Transverse colon (tissue), 4 donors: ENCODE data around the gene MMP27. TPM values are rescaled to one million over a fixed set of nuclear protein-coding genes. Genes with fewer than 3 reads are reported as not detected.

Experiments
- DNase-seq: peaks from one replicate; pipeline ENCODE4 v3.0.0-alpha.2; 2019
- H3K27ac ChIP-seq, 4 donors: fragments of 200-600 bp; sonication (generic); 2 replicates each; pipeline ENCODE4 v1.5.1; 2016 to 2018; ENCODE audit warnings: inconsistent platforms in 4 of 4
- H3K27me3 ChIP-seq: fragments of 200-600 bp; sonication (generic); 2 replicates; pipeline ENCODE4 v1.5.1; 2017; ENCODE audit warnings: inconsistent platforms
- H3K36me3 ChIP-seq, 4 donors: fragments of 200-600 bp; sonication (generic); 2 replicates each; pipeline ENCODE4 v1.5.1; 2017 to 2019; ENCODE audit warnings: inconsistent platforms in 4 of 4
- H3K4me1 ChIP-seq, 4 donors: fragments of 200-600 bp; sonication (generic); 2 replicates each; pipeline ENCODE4 v1.5.1; 2017 to 2020; ENCODE audit warnings: inconsistent platforms in 4 of 4
- H3K4me3 ChIP-seq, 4 donors: fragments of 200-600 bp; sonication (generic); 1 replicate in 1 of 4; 2 replicates in 3 of 4; pipeline versions ENCODE4 v1.5.1 to v1.6.1; 2017 to 2019; ENCODE audit warnings: inconsistent platforms in 4 of 4
- H3K9me3 ChIP-seq, 2 donors: fragments of 200-600 bp; sonication (generic); 2 replicates each; pipeline ENCODE4 v1.5.1; 2017 to 2019; ENCODE audit warnings: inconsistent platforms in 2 of 2
- EP300 ChIP-seq: sonication (generic); formaldehyde crosslinking; IDR thresholded peaks from one replicate; pipeline ENCODE4 v1.6.1; 2017; ENCODE audit warnings: antibody characterized with exemption, low read depth
- POLR2A ChIP-seq: fragments of 450-650 bp; IDR thresholded peaks from one replicate; pipeline ENCODE4 v1.6.1; 2016; ENCODE audit warnings: antibody characterized with exemption, mild to moderate bottlenecking, moderate library complexity
- POLR2AphosphoS5 ChIP-seq, 3 donors: sonication (generic); formaldehyde crosslinking; IDR thresholded peaks; one replicate each; pipeline ENCODE4 v1.6.1; 2016; ENCODE audit warnings: antibody characterized with exemption in 3 of 3
- WGBS, 2 donors: methylation state at CpG; one replicate each; pipeline ENCODE4 v1.1.5; 2018; ENCODE audit warnings: low coverage in 1 of 2; 5-methylcytosine and 5-hydroxymethylcytosine counted together
- in situ Hi-C, 4 donors: fragments of 200-750 bp; cut with MboI; loops; one replicate each; pipeline versions ENCODE4 v1.15.0 to v1.15.1; 2017; ENCODE audit warnings: low sequenced_read_pairs in 3 of 4, low pct_ligation_motif_present in 1 of 4, low pct_unique_long_range_greater_than_20kb in 1 of 4
- intact Hi-C: fragments of 100-400 bp; cut with DNase I; formaldehyde crosslinking; loops from one replicate; pipeline ENCODE4 v1.15.1; 2023; ENCODE audit warnings: low total_unique reads
- total RNA-seq, 4 donors: library from RNA; depleted of rRNA; stranded (reverse); fragments of >200 nt; gene quantifications; one replicate each; pipeline ENCODE4 v1.1.0, GENCODE V29; 2016
- TF ChIP-seq, protein P1 (sequence below), 5 experiments: fragments of 200-600 bp in 3 of 5; fragments of 450-650 bp in 2 of 5; sonication (generic) in 3 of 5; IDR thresholded peaks; 1 replicate in 2 of 5; 2 replicates in 3 of 5; pipeline ENCODE4 v1.5.1; 2016 to 2017; ENCODE audit warnings: antibody characterized with exemption in 5 of 5, inconsistent platforms in 3 of 5, mild to moderate bottlenecking in 2 of 5, moderate library complexity in 1 of 5

MMP27 gene
- total RNA-seq, 4 donors from 2014 or later, result 0.27 TPM; not detected in 3

DNA sequence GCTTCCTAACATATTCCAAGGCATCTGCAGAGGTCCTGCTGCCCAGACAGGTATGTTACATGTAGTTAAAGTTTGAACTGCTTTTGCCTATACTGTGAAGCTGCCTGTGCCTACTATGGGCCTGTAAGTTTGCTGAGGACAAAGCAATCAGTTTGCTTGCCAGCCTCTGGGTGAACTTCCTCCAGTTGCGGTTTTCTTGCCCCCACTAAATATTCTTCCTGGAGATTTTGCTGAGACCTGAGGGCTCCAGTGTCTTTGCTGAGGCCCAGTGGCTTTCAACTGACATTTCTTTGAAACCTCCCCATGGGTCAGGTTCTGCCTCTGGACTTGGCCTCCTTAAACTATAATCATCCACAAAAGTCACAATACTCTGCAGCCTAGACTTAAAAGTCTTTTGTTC, 50.8 kb downstream of the MMP27 start:
- 83% methylated on average over 1 of the region's 1 CpG; no CpG with 5 or more reads in 1 of the 2 donors for WGBS, 2 donors
- H3K4me3 ChIP-seq, result no peak overlapping the region

DNA sequence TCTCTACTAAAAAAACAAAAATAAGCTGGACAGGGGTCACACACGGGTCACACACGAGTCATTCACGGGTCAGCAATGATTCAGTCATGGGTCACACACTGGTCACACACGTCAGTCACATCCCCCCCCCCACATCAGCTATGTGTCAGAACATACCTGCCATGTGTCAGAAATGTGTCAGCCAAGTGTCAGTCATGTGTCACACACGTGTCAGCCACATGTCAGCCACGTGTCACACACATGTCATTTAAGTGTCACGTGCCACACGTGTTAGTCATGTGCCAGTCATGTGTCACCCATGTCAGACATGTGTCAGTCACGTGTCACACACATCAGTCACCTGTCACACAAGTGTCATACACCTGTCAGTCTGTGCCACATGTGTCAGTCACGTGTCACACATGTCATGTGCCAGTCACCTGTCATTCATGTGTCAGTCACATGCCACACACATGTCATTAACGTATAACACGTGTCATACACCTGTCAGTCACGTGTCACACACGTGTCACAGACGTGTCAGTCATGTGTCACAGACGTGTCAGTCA, 51.8 kb downstream of the MMP27 start:
- H3K4me3 ChIP-seq, result no peak overlapping the region
- intact Hi-C loops, result no loop called here
- no peaks in the 10 kb centered on the region for H3K9me3 ChIP-seq
- 81 to 84% methylated on average over 13 to 16 of the region's 16 CpGs for WGBS, 2 donors
- H3K4me1 ChIP-seq, result no peaks in the 10 kb centered on the region
- in situ Hi-C loops, result loop anchor here in 1 of 4 donors (25.0 kb wide), 1 partner anchor 317 kb away; the partner anchor contains the start of gene BIRC2
- DNase-seq, result no peak
- TF ChIP-seq POLR2AphosphoS5 (IDR thresholded peaks at IDR 0.05), result peak in 2 of 3 donors; percentile 36 to 91
- no peak for TF ChIP-seq POLR2A
- TF ChIP-seq EP300, result no peak
- TF ChIP-seq, protein P1, sequence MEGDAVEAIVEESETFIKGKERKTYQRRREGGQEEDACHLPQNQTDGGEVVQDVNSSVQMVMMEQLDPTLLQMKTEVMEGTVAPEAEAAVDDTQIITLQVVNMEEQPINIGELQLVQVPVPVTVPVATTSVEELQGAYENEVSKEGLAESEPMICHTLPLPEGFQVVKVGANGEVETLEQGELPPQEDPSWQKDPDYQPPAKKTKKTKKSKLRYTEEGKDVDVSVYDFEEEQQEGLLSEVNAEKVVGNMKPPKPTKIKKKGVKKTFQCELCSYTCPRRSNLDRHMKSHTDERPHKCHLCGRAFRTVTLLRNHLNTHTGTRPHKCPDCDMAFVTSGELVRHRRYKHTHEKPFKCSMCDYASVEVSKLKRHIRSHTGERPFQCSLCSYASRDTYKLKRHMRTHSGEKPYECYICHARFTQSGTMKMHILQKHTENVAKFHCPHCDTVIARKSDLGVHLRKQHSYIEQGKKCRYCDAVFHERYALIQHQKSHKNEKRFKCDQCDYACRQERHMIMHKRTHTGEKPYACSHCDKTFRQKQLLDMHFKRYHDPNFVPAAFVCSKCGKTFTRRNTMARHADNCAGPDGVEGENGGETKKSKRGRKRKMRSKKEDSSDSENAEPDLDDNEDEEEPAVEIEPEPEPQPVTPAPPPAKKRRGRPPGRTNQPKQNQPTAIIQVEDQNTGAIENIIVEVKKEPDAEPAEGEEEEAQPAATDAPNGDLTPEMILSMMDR (IDR thresholded peaks at IDR 0.05), result no peak
- H3K27me3 ChIP-seq, result no peaks in the 10 kb centered on the region
- no peaks in the 10 kb centered on the region for H3K36me3 ChIP-seq
- no peak overlapping the region for H3K27ac ChIP-seq

More for the DNA sequence above, 50.8 kb downstream of the MMP27 start:
- TF ChIP-seq, protein P1 (IDR thresholded peaks at IDR 0.05), result no peak
- no peak for TF ChIP-seq POLR2AphosphoS5 (IDR thresholded peaks at IDR 0.05)
- H3K9me3 ChIP-seq, result no peaks in the 10 kb centered on the region
- H3K36me3 ChIP-seq, result no peaks in the 10 kb centered on the region
- H3K4me1 ChIP-seq, result no peaks in the 10 kb centered on the region
- no peak for DNase-seq
- H3K27me3 ChIP-seq, result no peaks in the 10 kb centered on the region
- in situ Hi-C loops, result loop anchor here in 1 of 4 donors (25.0 kb wide), 1 partner anchor 317 kb away; the partner anchor contains the start of gene BIRC2
- H3K27ac ChIP-seq, result no peak overlapping the region
- intact Hi-C loops, result no loop called here

DNA sequence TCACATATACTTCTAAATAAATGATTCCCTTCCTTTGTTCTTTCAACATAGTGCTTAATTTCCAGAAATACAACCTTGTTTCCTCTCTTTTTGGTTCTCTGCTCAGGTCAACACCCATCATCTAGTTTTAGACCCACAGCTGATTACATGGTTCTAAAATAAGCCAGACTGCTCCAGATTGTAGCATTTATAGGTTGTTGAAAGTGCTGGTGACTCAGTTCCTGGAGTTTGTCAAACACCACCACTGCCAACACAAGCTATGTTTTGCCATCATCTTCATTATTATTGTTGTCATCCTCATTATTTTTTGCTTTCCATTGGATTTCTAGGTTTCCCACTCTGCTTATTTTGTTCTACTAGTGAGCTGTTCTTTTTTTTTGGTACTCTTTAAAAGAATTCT, 58.1 kb downstream of the MMP27 start:
- H3K9me3 ChIP-seq, result no peaks in the 10 kb centered on the region
- in situ Hi-C loops (no loop called here), intact Hi-C loops (no loop called here)
- H3K4me1 ChIP-seq, result no peaks in the 10 kb centered on the region
- no peaks in the 10 kb centered on the region for H3K36me3 ChIP-seq
- TF ChIP-seq, protein P1 (IDR thresholded peaks at IDR 0.05), result no peak
- TF ChIP-seq EP300, result no peak
- TF ChIP-seq POLR2A, result no peak
- no peak for TF ChIP-seq POLR2AphosphoS5 (IDR thresholded peaks at IDR 0.05)
- DNase-seq, result no peak
- no peaks in the 10 kb centered on the region for H3K27me3 ChIP-seq
- H3K27ac ChIP-seq, result no peak overlapping the region
- no peak overlapping the region for H3K4me3 ChIP-seq

DNA sequence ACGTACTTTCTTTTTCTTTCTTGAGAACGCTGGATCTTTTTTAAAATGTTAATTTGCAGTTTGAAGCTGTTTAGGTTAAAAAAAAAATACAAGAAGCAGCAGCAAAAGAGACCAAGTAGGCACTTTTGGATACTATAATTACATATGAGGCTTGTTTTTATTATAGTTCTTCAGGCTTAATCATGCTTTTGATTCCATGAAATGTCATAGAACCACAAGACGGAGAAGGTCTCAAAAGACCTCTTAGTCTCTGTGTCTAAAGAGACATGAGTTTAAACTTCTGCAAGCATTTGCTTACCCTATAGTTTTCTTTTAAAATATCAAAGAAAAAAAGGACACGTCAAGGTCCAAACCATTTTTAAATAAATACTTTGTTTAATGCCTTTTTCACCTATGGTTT, 61.6 kb downstream of the MMP27 start:
- TF ChIP-seq, protein P1 (IDR thresholded peaks at IDR 0.05), result no peak
- TF ChIP-seq POLR2AphosphoS5 (IDR thresholded peaks at IDR 0.05), result no peak
- TF ChIP-seq EP300, result no peak
- no peak for TF ChIP-seq POLR2A
- DNase-seq, result no peak
- Histone ChIP-seq H3K27me3 (no peaks in the 10 kb centered on the region), H3K36me3 (no peaks in the 10 kb centered on the region), H3K27ac (no peak overlapping the region), H3K9me3 (no peaks in the 10 kb centered on the region), H3K4me3 (no peak overlapping the region), H3K4me1 (no peaks in the 10 kb centered on the region)
- intact Hi-C loops, result no loop called here
- WGBS, 2 donors, result 87 to 89% methylated on average over 4 of the region's 4 CpGs
- in situ Hi-C loops, result no loop called here

Other genes with a start within 250 kb of the MMP27 start
- gene MMP7, start 175.0 kb downstream of the MMP27 start, total RNA-seq, result not detected
- gene MMP20, start 80.4 kb downstream of the MMP27 start, total RNA-seq, result not detected
- gene MMP8, start 19.2 kb upstream of the MMP27 start, total RNA-seq, result not detected
- gene MMP10, start 74.9 kb upstream of the MMP27 start, total RNA-seq, result under 1 TPM in 1 of 4 donors, not detected in 3; 0.48 TPM
- gene MMP1, start 92.4 kb upstream of the MMP27 start, total RNA-seq, result under 1 TPM in 1 of 4 donors, not detected in 3; 0.48 TPM
- 1 to 10 TPM in 2 of 4 donors, under 1 TPM in 2; 0.48 to 4.8 (median 1.1) TPM for gene MMP3, start 137.8 kb upstream of the MMP27 start, total RNA-seq
- gene MMP12, start 169.2 kb upstream of the MMP27 start, total RNA-seq, result 1 to 10 TPM in 1 of 4 donors, under 1 TPM in 1, not detected in 2; 0.55 to 4.9 TPM
- not detected for gene MMP13, start 250.0 kb upstream of the MMP27 start, total RNA-seq